Sigmoid colon (tissue), 4 donors: ENCODE measurements around the gene RNF169.

ENCODE experiments used
- CTCF ChIP-seq, 4 experiments: fragments of 450-650 bp in 3 of 4; fragments of 200-600 bp in 1 of 4; IDR thresholded peaks; one replicate each; pipeline ENCODE4 v1.5.1; 2016 to 2019; ENCODE audit warnings: antibody characterized with exemption in 4 of 4, mild to moderate bottlenecking in 3 of 4, moderate library complexity in 2 of 4
- EP300 ChIP-seq, 4 donors: sonication (generic); formaldehyde crosslinking; IDR thresholded peaks; one replicate each; pipeline ENCODE4 v1.6.1; 2017; ENCODE audit warnings: antibody characterized with exemption in 4 of 4
- POLR2A ChIP-seq, 2 donors: fragments of 450-650 bp; IDR thresholded peaks; one replicate each; pipeline ENCODE4 v1.6.1; 2016; ENCODE audit warnings: antibody characterized with exemption in 2 of 2, mild to moderate bottlenecking in 2 of 2, moderate library complexity in 2 of 2

- no peak for TF ChIP-seq CTCF (IDR thresholded peaks at IDR 0.05)
- no peak for TF ChIP-seq EP300 (IDR thresholded peaks at IDR 0.05)
- TF ChIP-seq POLR2A (IDR thresholded peaks at IDR 0.05): no peak
These were observed 24.8 kb downstream of the RNF169 start for GRCh38 chr11:74773476-74773875.
